ENCODE data around the gene GNMT. TPM values are rescaled to one million over a fixed set of nuclear protein-coding genes. Genes with fewer than 3 reads are reported as not detected.

The GNMT gene
- total and polyA plus RNA-seq, 9 donors, result 0.35 to 2.7 (median 1.1) TPM

DNA sequence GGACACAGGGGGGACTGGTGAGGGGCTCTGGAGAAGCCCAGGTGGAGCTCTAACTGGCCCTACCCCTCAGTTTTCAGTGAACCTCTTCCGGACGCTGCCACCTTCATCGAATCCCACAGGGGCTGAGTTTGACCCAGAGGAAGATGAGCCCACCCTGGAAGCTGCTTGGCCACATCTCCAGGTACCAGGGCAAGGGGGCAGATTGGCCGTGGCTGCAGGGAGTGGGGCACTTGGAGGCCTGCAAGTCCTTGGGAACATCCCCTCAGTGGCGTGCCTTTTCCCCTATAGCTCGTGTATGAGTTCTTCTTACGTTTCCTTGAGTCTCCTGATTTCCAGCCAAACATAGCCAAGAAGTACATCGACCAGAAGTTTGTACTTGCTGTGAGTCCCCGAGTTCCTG lies 46.6 kb downstream of the GNMT start:
- no peaks in the 10 kb centered on the region for H3K9me3 ChIP-seq
- no peak overlapping the region for H3K27ac ChIP-seq
- no peaks in the 10 kb centered on the region for H3K4me1 ChIP-seq (ENCODE audit: insufficient read depth)
- no peaks in the 10 kb centered on the region for H3K27me3 ChIP-seq
- 85 to 87% (median 86%) methylated on average over 9 of the region's 9 CpGs for WGBS, 3 donors
- no peak overlapping the region for H3K4me3 ChIP-seq
- no peak for TF ChIP-seq POLR2A (IDR thresholded peaks at IDR 0.05)
- TF ChIP-seq, protein P1, sequence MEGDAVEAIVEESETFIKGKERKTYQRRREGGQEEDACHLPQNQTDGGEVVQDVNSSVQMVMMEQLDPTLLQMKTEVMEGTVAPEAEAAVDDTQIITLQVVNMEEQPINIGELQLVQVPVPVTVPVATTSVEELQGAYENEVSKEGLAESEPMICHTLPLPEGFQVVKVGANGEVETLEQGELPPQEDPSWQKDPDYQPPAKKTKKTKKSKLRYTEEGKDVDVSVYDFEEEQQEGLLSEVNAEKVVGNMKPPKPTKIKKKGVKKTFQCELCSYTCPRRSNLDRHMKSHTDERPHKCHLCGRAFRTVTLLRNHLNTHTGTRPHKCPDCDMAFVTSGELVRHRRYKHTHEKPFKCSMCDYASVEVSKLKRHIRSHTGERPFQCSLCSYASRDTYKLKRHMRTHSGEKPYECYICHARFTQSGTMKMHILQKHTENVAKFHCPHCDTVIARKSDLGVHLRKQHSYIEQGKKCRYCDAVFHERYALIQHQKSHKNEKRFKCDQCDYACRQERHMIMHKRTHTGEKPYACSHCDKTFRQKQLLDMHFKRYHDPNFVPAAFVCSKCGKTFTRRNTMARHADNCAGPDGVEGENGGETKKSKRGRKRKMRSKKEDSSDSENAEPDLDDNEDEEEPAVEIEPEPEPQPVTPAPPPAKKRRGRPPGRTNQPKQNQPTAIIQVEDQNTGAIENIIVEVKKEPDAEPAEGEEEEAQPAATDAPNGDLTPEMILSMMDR (IDR thresholded peaks at IDR 0.05), result no peak
- no peak for TF ChIP-seq EP300 (IDR thresholded peaks at IDR 0.05)
- DNase-seq, result no peak
- intact Hi-C loops (cut with DNase I), result no loop called here
- no peaks in the 10 kb centered on the region for H3K36me3 ChIP-seq

DNA sequence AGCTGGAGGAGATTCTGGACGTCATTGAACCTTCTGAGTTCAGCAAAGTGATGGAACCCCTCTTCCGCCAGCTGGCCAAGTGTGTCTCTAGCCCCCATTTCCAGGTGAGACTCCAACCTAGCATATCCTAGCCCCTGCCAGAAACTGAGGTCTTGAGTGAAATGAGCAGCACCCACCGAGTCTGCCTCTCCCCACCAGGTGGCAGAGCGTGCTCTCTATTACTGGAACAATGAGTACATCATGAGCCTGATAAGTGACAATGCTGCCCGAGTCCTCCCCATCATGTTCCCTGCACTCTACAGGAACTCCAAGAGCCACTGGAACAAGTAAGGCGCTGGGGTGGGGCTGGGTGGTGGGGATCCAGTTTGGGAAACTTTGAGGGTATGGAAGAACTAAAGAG lies 48.6 kb downstream of the GNMT start:
- Histone ChIP-seq H3K4me1 (ENCODE audit: insufficient read depth) (peaks cover 3% of the 10 kb centered on the region), H3K27me3 (no peaks in the 10 kb centered on the region), H3K27ac (no peak overlapping the region), H3K9me3 (no peaks in the 10 kb centered on the region), H3K4me3 (no peak overlapping the region), H3K36me3 (no peaks in the 10 kb centered on the region)
- 49 to 60% (median 49%) methylated on average over 6 of the region's 6 CpGs for WGBS, 3 donors
- no peak for TF ChIP-seq POLR2A (IDR thresholded peaks at IDR 0.05)
- TF ChIP-seq, protein P1 (IDR thresholded peaks at IDR 0.05), result no peak
- no peak for TF ChIP-seq EP300 (IDR thresholded peaks at IDR 0.05)
- no peak for DNase-seq
- intact Hi-C loops (cut with DNase I), result no loop called here

DNA sequence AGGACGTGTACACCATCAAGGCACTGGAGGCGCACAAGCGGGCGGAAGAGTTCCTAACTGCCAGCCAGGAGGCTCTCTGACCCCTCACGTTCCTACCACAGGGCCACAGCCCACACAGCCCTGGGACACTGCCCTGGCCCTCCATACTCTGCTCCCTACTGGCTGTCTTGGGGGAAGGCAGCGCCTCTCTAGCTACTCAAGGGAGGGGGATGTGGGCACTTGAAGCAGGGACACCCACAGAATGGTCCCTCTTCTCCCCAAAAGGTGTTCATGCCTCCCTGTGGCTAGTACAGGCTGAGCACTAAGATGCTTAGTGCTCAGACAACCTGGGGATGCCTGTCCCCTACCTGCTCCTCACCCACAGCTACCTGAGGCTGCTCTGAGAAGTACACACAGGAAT lies 50.7 kb downstream of the GNMT start:
- intact Hi-C loops (cut with DNase I), result loop anchor here in 2 of 4 donors (10.0 kb wide), 1 partner anchor 106 kb away; no protein-coding TSS in a partner anchor
- WGBS, 3 donors, result 66 to 74% (median 70%) methylated on average over 6 of the region's 6 CpGs
- Histone ChIP-seq H3K27ac (no peak overlapping the region), H3K36me3 (no peaks in the 10 kb centered on the region), H3K9me3 (no peaks in the 10 kb centered on the region), H3K27me3 (no peaks in the 10 kb centered on the region), H3K4me1 (ENCODE audit: insufficient read depth) (peaks cover 8% of the 10 kb centered on the region), H3K4me3 (no peak overlapping the region)
- TF ChIP-seq POLR2A (IDR thresholded peaks at IDR 0.05) (no peak), EP300 (IDR thresholded peaks at IDR 0.05) (no peak)
- TF ChIP-seq, protein P1 (IDR thresholded peaks at IDR 0.05), result no peak
- DNase-seq, result no peak

DNA sequence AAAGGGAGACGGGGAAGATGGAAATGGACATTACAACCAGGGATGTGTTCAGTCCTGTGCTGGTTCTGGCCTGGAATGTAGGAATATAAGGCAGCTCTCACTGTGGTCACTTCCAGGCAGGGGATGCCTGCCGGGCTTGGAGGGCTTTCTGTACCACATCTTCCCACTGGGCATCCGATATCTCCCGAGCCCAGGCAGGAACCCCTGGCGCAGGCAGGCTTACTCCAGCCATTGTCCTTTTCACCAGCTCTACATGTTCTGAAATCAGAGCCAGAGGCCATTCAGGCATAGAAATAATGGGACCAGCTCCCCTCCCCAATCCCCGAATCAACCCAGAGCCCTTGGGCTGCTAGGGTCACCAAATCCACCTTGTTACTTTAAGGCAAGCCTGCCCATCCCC lies 51.8 kb downstream of the GNMT start:
- no peak overlapping the region for H3K27ac ChIP-seq
- no peak overlapping the region for H3K4me3 ChIP-seq
- no peaks in the 10 kb centered on the region for H3K27me3 ChIP-seq
- H3K4me1 ChIP-seq (ENCODE audit: insufficient read depth), result peaks cover 12% of the 10 kb centered on the region
- DNase-seq, result no peak
- no peaks in the 10 kb centered on the region for H3K36me3 ChIP-seq
- TF ChIP-seq POLR2A (IDR thresholded peaks at IDR 0.05) (no peak), EP300 (IDR thresholded peaks at IDR 0.05) (no peak)
- TF ChIP-seq, protein P1 (IDR thresholded peaks at IDR 0.05), result no peak
- 68 to 77% (median 76%) methylated on average over 6 of the region's 6 CpGs for WGBS, 3 donors
- intact Hi-C loops (cut with DNase I), result loop anchor here in 2 of 4 donors (10.0 kb wide), 1 partner anchor 108 kb away; no protein-coding TSS in a partner anchor
- no peaks in the 10 kb centered on the region for H3K9me3 ChIP-seq
